GM12872 (cell line): ENCODE data around the gene C10orf67.

Experiments
- CTCF ChIP-seq: IDR thresholded peaks from 3 replicates; pipeline ENCODE4 v1.5.1; 2011; ENCODE audit warnings: low read depth, mild to moderate bottlenecking, low read length, moderate library complexity; ENCODE audit not compliant: insufficient read depth

C10orf67 gene

DNA sequence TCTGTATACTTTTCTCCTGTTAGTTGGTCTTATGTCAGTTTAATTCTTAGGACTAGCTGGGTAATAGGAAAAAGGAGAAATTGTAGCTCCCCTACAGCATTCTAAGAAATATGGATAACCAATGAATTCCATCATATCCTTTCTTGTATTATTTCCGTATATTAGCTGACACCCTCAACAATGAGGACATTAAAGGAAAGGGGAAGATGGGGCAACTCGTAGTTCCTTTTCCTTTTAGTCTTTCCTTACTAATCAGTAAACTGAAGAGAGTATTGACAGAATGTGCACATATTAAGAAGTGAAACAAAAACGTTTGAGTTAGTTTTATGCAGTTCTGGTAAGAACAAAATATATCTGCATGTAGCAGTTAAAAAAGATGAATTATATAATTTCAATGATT, 35.1 kb upstream of the C10orf67 start:
- no peak for TF ChIP-seq CTCF

- no peak for TF ChIP-seq CTCF
Observed at GRCh38 chr10:23376229-23376655, 31.6 kb upstream of the C10orf67 start.

GRCh38 chr10:23375366-23375765, 30.8 kb upstream of the C10orf67 start:
- TF ChIP-seq CTCF, result no peak

DNA sequence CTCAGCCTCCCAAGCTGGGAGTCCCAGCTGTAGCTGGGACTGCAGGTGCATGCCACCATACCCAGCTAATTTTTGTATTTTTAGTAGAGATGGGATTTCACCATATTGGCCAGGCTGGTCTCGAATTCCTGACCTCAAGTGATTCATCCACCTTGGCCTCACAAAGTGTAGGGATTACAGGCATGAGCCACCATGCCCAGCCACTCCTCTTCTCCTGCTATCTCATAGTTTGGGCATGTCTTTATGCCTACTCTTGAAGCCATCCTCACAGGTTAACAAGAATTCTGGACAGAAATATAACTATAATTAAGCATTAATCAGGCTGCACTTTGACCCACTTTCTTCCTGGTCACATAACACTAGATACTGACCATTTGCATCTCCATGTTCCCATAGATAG, 28.6 kb upstream of the C10orf67 start:
- no peak for TF ChIP-seq CTCF

DNA sequence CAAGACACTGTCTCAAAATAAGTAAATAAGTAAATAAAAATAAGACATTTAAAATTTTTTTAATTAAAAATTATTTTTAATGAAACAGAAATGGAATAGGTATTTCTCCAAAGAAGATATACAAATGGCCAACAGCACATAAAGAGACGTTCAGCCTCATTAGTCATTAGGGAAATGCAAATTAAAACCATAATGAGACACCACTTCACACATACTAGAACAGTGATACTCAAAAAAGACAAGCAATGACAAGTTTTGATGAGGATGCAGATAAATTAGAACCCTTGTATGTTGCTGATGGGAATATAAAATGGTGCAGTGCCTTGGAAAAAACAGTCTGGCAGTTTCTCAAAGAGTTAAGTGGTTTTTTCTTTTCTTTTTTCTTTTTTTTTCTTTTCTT, 26.5 kb upstream of the C10orf67 start:
- no peak for TF ChIP-seq CTCF

- no peak for TF ChIP-seq CTCF
Observed at GRCh38 chr10:23370106-23370505, 25.5 kb upstream of the C10orf67 start.

GRCh38 chr10:23368816-23369640, 24.4 kb upstream of the C10orf67 start:
- TF ChIP-seq CTCF, result no peak
